ENCODE results near the gene APLF. TPM values are rescaled to one million over a fixed set of nuclear protein-coding genes. Genes with fewer than 3 reads are reported as not detected.
A peak's percentile ranks its signal among the peaks of the same experiment; 100 is the strongest.

The APLF gene
- total and polyA plus RNA-seq, 2 experiments from 2014 or later, result 3.0 to 3.7 TPM

DNA sequence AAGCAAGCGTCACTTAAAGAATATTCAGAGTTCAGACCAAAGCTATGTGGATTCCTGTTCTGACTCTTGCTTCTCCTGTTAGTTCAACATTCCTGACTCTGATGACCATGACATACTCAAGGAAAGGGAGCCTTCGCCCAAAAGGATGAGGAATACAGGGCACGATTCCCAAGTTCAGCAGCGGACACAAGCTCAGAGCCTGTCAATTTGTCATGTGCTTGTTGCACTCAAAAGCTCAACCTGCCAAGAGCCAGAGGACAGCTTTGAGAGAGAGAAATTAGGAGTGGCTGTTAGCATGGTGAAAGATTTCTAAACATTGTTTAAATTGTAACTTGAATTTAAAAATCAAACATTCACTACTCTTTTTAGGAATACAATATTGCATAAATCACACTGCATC lies 33.3 kb downstream of the APLF start (continued):
- TF ChIP-seq, protein P1, sequence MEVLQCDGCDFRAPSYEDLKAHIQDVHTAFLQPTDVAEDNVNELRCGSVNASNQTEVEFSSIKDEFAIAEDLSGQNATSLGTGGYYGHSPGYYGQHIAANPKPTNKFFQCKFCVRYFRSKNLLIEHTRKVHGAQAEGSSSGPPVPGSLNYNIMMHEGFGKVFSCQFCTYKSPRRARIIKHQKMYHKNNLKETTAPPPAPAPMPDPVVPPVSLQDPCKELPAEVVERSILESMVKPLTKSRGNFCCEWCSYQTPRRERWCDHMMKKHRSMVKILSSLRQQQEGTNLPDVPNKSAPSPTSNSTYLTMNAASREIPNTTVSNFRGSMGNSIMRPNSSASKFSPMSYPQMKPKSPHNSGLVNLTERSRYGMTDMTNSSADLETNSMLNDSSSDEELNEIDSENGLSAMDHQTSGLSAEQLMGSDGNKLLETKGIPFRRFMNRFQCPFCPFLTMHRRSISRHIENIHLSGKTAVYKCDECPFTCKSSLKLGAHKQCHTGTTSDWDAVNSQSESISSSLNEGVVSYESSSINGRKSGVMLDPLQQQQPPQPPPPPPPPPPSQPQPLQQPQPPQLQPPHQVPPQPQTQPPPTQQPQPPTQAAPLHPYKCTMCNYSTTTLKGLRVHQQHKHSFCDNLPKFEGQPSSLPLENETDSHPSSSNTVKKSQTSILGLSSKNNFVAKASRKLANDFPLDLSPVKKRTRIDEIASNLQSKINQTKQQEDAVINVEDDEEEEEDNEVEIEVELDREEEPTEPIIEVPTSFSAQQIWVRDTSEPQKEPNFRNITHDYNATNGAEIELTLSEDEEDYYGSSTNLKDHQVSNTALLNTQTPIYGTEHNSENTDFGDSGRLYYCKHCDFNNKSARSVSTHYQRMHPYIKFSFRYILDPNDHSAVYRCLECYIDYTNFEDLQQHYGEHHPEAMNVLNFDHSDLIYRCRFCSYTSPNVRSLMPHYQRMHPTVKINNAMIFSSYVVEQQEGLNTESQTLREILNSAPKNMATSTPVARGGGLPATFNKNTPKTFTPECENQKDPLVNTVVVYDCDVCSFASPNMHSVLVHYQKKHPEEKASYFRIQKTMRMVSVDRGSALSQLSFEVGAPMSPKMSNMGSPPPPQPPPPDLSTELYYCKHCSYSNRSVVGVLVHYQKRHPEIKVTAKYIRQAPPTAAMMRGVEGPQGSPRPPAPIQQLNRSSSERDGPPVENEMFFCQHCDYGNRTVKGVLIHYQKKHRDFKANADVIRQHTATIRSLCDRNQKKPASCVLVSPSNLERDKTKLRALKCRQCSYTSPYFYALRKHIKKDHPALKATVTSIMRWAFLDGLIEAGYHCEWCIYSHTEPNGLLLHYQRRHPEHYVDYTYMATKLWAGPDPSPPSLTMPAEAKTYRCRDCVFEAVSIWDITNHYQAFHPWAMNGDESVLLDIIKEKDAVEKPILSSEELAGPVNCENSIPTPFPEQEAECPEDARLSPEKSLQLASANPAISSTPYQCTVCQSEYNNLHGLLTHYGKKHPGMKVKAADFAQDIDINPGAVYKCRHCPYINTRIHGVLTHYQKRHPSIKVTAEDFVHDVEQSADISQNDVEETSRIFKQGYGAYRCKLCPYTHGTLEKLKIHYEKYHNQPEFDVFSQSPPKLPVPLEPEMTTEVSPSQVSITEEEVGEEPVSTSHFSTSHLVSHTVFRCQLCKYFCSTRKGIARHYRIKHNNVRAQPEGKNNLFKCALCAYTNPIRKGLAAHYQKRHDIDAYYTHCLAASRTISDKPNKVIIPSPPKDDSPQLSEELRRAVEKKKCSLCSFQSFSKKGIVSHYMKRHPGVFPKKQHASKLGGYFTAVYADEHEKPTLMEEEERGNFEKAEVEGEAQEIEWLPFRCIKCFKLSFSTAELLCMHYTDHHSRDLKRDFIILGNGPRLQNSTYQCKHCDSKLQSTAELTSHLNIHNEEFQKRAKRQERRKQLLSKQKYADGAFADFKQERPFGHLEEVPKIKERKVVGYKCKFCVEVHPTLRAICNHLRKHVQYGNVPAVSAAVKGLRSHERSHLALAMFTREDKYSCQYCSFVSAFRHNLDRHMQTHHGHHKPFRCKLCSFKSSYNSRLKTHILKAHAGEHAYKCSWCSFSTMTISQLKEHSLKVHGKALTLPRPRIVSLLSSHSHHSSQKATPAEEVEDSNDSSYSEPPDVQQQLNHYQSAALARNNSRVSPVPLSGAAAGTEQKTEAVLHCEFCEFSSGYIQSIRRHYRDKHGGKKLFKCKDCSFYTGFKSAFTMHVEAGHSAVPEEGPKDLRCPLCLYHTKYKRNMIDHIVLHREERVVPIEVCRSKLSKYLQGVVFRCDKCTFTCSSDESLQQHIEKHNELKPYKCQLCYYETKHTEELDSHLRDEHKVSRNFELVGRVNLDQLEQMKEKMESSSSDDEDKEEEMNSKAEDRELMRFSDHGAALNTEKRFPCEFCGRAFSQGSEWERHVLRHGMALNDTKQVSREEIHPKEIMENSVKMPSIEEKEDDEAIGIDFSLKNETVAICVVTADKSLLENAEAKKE (CRISPR knock-in tag; IDR thresholded peaks at IDR 0.05), result no peak
- TF ChIP-seq CREB1 (CRISPR knock-in tag; IDR thresholded peaks at IDR 0.05; ENCODE audit: low read depth) (no peak), ZNF114 (CRISPR knock-in tag; IDR thresholded peaks at IDR 0.05) (no peak), POLR2AphosphoS5 (IDR thresholded peaks at IDR 0.05; ENCODE audit: low read depth) (no peak)

DNA sequence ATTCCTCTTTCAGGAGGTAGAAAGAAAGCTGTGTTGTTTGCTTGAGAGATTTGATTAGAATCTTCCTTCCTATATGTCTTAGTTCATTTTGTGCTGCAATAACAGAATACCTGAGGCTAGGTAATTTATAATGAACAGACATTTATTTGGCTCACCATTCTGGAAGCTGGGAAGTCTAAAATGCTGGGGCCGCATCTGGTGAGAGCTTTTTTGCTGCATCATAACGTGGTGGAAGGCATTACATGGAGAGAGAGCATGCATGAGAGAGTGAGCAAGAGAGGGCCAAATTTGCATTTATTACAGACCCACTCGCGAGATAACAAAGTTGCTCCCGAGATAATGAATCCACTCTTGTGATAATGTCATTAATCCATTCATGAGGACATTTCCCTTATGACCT lies 34.4 kb downstream of the APLF start:
- peak overlapping the region; percentile 20 for H3K27ac Mint-ChIP-seq
- peaks cover 9% of the 10 kb centered on the region for H3K4me1 Mint-ChIP-seq
- Histone ChIP-seq H3K9me2 (ENCODE audit: insufficient read depth) (no peaks in the 10 kb centered on the region), H3K27me3 (ENCODE audit: insufficient read depth) (no peaks in the 10 kb centered on the region), H4K20me1 (replicated peaks; ENCODE audit: insufficient read depth) (no peaks in the 10 kb centered on the region), H2AFZ (no peak overlapping the region), H3K4me2 (no peak overlapping the region), H3F3A (replicated peaks; ENCODE audit: low read depth) (no peaks in the 10 kb centered on the region), H3K4me3 (no peak overlapping the region), H3K36me3 (ENCODE audit: insufficient read depth) (no peaks in the 10 kb centered on the region), H3K27ac (ENCODE audit: low read depth) (no peak overlapping the region), H3K79me2 (replicated peaks; ENCODE audit: insufficient read depth) (no peaks in the 10 kb centered on the region), H3K4me1 (ENCODE audit: insufficient read depth) (0 out of 2 replicates have a peak, but pooled peaks cover 9% of the 10 kb centered on the region)
- ATAC-seq, result no peak
- peaks cover 7% of the 10 kb centered on the region for H3K9me3 Mint-ChIP-seq
- H3K27me3 Mint-ChIP-seq (ENCODE audit: insufficient read depth, low read depth, poor library complexity), result no peaks in the 10 kb centered on the region
- no peak for DNase-seq (ENCODE audit: low spot score)
- H3K36me3 Mint-ChIP-seq (ENCODE audit: low read depth), result peaks cover 7% of the 10 kb centered on the region; the same call in 2 of the 3 replicates
- H3K4me3 Mint-ChIP-seq, result no peak overlapping the region
- TF ChIP-seq, protein P2, sequence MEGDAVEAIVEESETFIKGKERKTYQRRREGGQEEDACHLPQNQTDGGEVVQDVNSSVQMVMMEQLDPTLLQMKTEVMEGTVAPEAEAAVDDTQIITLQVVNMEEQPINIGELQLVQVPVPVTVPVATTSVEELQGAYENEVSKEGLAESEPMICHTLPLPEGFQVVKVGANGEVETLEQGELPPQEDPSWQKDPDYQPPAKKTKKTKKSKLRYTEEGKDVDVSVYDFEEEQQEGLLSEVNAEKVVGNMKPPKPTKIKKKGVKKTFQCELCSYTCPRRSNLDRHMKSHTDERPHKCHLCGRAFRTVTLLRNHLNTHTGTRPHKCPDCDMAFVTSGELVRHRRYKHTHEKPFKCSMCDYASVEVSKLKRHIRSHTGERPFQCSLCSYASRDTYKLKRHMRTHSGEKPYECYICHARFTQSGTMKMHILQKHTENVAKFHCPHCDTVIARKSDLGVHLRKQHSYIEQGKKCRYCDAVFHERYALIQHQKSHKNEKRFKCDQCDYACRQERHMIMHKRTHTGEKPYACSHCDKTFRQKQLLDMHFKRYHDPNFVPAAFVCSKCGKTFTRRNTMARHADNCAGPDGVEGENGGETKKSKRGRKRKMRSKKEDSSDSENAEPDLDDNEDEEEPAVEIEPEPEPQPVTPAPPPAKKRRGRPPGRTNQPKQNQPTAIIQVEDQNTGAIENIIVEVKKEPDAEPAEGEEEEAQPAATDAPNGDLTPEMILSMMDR (conservative IDR thresholded peaks at IDR 0.05; ENCODE audit: low read depth in 2 of 2), result no peak
- TF ChIP-seq, protein P3, sequence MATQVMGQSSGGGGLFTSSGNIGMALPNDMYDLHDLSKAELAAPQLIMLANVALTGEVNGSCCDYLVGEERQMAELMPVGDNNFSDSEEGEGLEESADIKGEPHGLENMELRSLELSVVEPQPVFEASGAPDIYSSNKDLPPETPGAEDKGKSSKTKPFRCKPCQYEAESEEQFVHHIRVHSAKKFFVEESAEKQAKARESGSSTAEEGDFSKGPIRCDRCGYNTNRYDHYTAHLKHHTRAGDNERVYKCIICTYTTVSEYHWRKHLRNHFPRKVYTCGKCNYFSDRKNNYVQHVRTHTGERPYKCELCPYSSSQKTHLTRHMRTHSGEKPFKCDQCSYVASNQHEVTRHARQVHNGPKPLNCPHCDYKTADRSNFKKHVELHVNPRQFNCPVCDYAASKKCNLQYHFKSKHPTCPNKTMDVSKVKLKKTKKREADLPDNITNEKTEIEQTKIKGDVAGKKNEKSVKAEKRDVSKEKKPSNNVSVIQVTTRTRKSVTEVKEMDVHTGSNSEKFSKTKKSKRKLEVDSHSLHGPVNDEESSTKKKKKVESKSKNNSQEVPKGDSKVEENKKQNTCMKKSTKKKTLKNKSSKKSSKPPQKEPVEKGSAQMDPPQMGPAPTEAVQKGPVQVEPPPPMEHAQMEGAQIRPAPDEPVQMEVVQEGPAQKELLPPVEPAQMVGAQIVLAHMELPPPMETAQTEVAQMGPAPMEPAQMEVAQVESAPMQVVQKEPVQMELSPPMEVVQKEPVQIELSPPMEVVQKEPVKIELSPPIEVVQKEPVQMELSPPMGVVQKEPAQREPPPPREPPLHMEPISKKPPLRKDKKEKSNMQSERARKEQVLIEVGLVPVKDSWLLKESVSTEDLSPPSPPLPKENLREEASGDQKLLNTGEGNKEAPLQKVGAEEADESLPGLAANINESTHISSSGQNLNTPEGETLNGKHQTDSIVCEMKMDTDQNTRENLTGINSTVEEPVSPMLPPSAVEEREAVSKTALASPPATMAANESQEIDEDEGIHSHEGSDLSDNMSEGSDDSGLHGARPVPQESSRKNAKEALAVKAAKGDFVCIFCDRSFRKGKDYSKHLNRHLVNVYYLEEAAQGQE (IDR thresholded peaks at IDR 0.05; ENCODE audit: unreplicated experiment), result no peak
